Testis (tissue), 3 donors: ENCODE results near the gene OR4N2. TPM values are rescaled to one million over a fixed set of nuclear protein-coding genes. Genes with fewer than 3 reads are reported as not detected.
"Not testable (repeated sequence)": the region's sequence is repeated elsewhere in the genome, so short reads cannot be mapped to it uniquely, and the experiment has no call there.

Experiments
- DNase-seq: peaks from one replicate; pipeline ENCODE4 v3.0.0-alpha.2; 2019
- H3K27ac ChIP-seq, 2 donors: fragments of 200-600 bp; sonication (generic); one replicate each; pipeline ENCODE4 v1.5.1; 2019
- H3K27me3 ChIP-seq: fragments of 200-600 bp; sonication (generic); one replicate; pipeline ENCODE4 v1.5.1; 2019
- H3K36me3 ChIP-seq: fragments of 200-600 bp; sonication (generic); one replicate; pipeline ENCODE4 v1.5.1; 2017; ENCODE audit warnings: low read depth; ENCODE audit errors: missing control alignments
- H3K4me1 ChIP-seq: fragments of 200-600 bp; sonication (generic); one replicate; pipeline ENCODE4 v1.5.1; 2019
- H3K4me3 ChIP-seq, 2 donors: fragments of 200-600 bp; sonication (generic); one replicate each; pipeline ENCODE4 v1.5.1; 2017 to 2019
- H3K9me3 ChIP-seq: fragments of 200-600 bp; sonication (generic); one replicate; pipeline ENCODE4 v1.5.1; 2017
- CTCF ChIP-seq, 3 experiments: fragments of 450-650 bp in 2 of 3; fragments of 200-600 bp in 1 of 3; sonication (generic) in 1 of 3; IDR thresholded peaks; one replicate each; pipeline ENCODE4 v1.5.1; 2016 to 2019; ENCODE audit warnings: antibody characterized with exemption in 3 of 3, mild to moderate bottlenecking in 2 of 3, moderate library complexity in 1 of 3
- POLR2A ChIP-seq: fragments of 450-650 bp; IDR thresholded peaks from one replicate; pipeline ENCODE4 v1.6.1; 2017; ENCODE audit warnings: antibody characterized with exemption, mild to moderate bottlenecking, moderate library complexity
- WGBS, 2 donors: methylation state at CpG; one replicate each; pipeline ENCODE4 v1.1.5; 2018; 5-methylcytosine and 5-hydroxymethylcytosine counted together
- intact Hi-C: fragments of 100-400 bp; cut with DNase I; formaldehyde crosslinking; loops from one replicate; pipeline ENCODE4 v1.15.1; 2023; ENCODE audit warnings: low total_unique reads
- polyA plus RNA-seq: library from polyadenylated mRNA; stranded (reverse); fragments of 350-450 nt; fragmentation: Illumina TruSeq; extraction: RNeasy Lipid Tissue Mini Kit (QIAGEN cat#74804); gene quantifications from one replicate; pipeline ENCODE4 v1.2.3, GENCODE V29; 2014; ENCODE audit warnings: low read depth, low replicate concordance; ENCODE audit not compliant: insufficient read depth
- total RNA-seq, 2 donors: library from RNA; depleted of rRNA; stranded (reverse); fragments of >200 nt; gene quantifications; one replicate each; pipeline ENCODE4 v1.2.3, GENCODE V29; 2016

The OR4N2 gene
- total and polyA plus RNA-seq, 3 donors from 2014 or later, result 0.31 to 1.7 TPM; not detected in 1

- Histone ChIP-seq H3K36me3 (no peaks in the 10 kb centered on the region), H3K9me3 (no peaks in the 10 kb centered on the region), H3K27me3 (no peaks in the 10 kb centered on the region), H3K4me3 (no peak overlapping the region), H3K4me1 (no peaks in the 10 kb centered on the region), H3K27ac (no peak overlapping the region)
- 60 to 76% methylated on average over 1 of the region's 1 CpG for WGBS, 2 donors
- DNase-seq, result no peak
- intact Hi-C loops, result no loop called here
- no peak for TF ChIP-seq POLR2A
These were observed 19.6 kb downstream of the OR4N2 start for GRCh38 chr14:19823178-19823577.

- intact Hi-C loops, result no loop called here
- no peaks in the 10 kb centered on the region for H3K4me1 ChIP-seq
- no peak overlapping the region for H3K4me3 ChIP-seq
- DNase-seq, result no peak
- no peaks in the 10 kb centered on the region for H3K9me3 ChIP-seq
- no peaks in the 10 kb centered on the region for H3K27me3 ChIP-seq
- no peaks in the 10 kb centered on the region for H3K36me3 ChIP-seq
- no peak overlapping the region for H3K27ac ChIP-seq
- WGBS, 2 donors, result 36 to 76% methylated on average over 1 of the region's 1 CpG
- TF ChIP-seq POLR2A (no peak), CTCF (IDR thresholded peaks at IDR 0.05) (no peak)
These were observed 20.2 kb downstream of the OR4N2 start for GRCh38 chr14:19823765-19824164.

GRCh38 chr14:19827626-19828244, 24.2 kb downstream of the OR4N2 start:
- H3K27me3 ChIP-seq, H3K4me1 ChIP-seq, H3K9me3 ChIP-seq, H3K4me3 ChIP-seq, intact Hi-C loops, H3K36me3 ChIP-seq, DNase-seq, H3K27ac ChIP-seq: not testable (repeated sequence)
- WGBS, 2 donors, result 61 to 65% methylated on average over 12 of the region's 12 CpGs

GRCh38 chr14:19828314-19828713, 24.7 kb downstream of the OR4N2 start:
- TF ChIP-seq POLR2A (no peak), CTCF (IDR thresholded peaks at IDR 0.05) (no peak)
- 66 to 77% methylated on average over 2 of the region's 2 CpGs for WGBS, 2 donors

GRCh38 chr14:19834203-19834848, 30.8 kb downstream of the OR4N2 start:
- H3K4me3 ChIP-seq, H3K4me1 ChIP-seq, H3K36me3 ChIP-seq, DNase-seq, H3K27me3 ChIP-seq, H3K9me3 ChIP-seq, intact Hi-C loops, H3K27ac ChIP-seq: not testable (repeated sequence)
- WGBS, 2 donors, result 65 to 80% methylated on average over 6 to 8 of the region's 8 CpGs

More at GRCh38 chr14:19828314-19828713, 24.7 kb downstream of the OR4N2 start:
- DNase-seq, result no peak
- no peak overlapping the region for H3K27ac ChIP-seq
- H3K4me1 ChIP-seq, result no peaks in the 10 kb centered on the region
- no peak overlapping the region for H3K4me3 ChIP-seq
- intact Hi-C loops, result no loop called here
- no peaks in the 10 kb centered on the region for H3K27me3 ChIP-seq
- no peaks in the 10 kb centered on the region for H3K9me3 ChIP-seq
- H3K36me3 ChIP-seq, result no peaks in the 10 kb centered on the region

- DNase-seq, result no peak
- intact Hi-C loops, result no loop called here
- TF ChIP-seq CTCF (IDR thresholded peaks at IDR 0.05) (no peak), POLR2A (no peak)
- no peaks in the 10 kb centered on the region for H3K4me1 ChIP-seq
- H3K9me3 ChIP-seq, result no peaks in the 10 kb centered on the region
- H3K36me3 ChIP-seq, result no peaks in the 10 kb centered on the region
- no peaks in the 10 kb centered on the region for H3K27me3 ChIP-seq
- no peak overlapping the region for H3K4me3 ChIP-seq
- H3K27ac ChIP-seq, result no peak overlapping the region
These were observed 34.9 kb downstream of the OR4N2 start for GRCh38 chr14:19838433-19838832.
